ENCODE data around the gene SLCO4A1.

The SLCO4A1 gene

GRCh38 chr20:62704341-62704948 lies 62.1 kb downstream of the SLCO4A1 start:
- no peak for DNase-seq

- DNase-seq: no peak
Measured at GRCh38 chr20:62705627-62706026, 63.3 kb downstream of the SLCO4A1 start.

GRCh38 chr20:62706344-62706743 lies 64.0 kb downstream of the SLCO4A1 start:
- DNase-seq: no peak

- DNase-seq: no peak
Measured at GRCh38 chr20:62706857-62707256, 64.6 kb downstream of the SLCO4A1 start.

- no peak for DNase-seq
Measured at GRCh38 chr20:62707276-62707920, 65.1 kb downstream of the SLCO4A1 start.

- peak; percentile 36 to 42 for DNase-seq
Measured at GRCh38 chr20:62707921-62708521, 65.7 kb downstream of the SLCO4A1 start.

GRCh38 chr20:62708591-62709536 lies 66.6 kb downstream of the SLCO4A1 start, which contains the start of gene NTSR1:
Gene NTSR1, plus strand, starts transcription at chr20:62708836. Its CDS starts 372 bp downstream, at chr20:62709208.
- DNase-seq: no peak

GRCh38 chr20:62709537-62709905 lies 67.2 kb downstream of the SLCO4A1 start:
- no peak for DNase-seq

- DNase-seq: no peak
Measured at GRCh38 chr20:62710221-62710885, 68.0 kb downstream of the SLCO4A1 start.

GRCh38 chr20:62710886-62711702 lies 68.8 kb downstream of the SLCO4A1 start:
- peak; percentile 30 to 35 for DNase-seq

- DNase-seq: no peak
Measured at GRCh38 chr20:62711703-62712101, 69.4 kb downstream of the SLCO4A1 start.

GRCh38 chr20:62712606-62713005 lies 70.3 kb downstream of the SLCO4A1 start:
- DNase-seq: no peak

- DNase-seq: no peak
Measured at GRCh38 chr20:62714006-62714405, 71.7 kb downstream of the SLCO4A1 start.

- DNase-seq: no peak
Measured at GRCh38 chr20:62714799-62715198, 72.5 kb downstream of the SLCO4A1 start.

- DNase-seq: no peak
Measured at GRCh38 chr20:62715201-62715600, 72.9 kb downstream of the SLCO4A1 start.

- DNase-seq: peak; percentile 26 to 33
Measured at GRCh38 chr20:62716198-62716940, 74.1 kb downstream of the SLCO4A1 start.

GRCh38 chr20:62716941-62717310 lies 74.6 kb downstream of the SLCO4A1 start:
- DNase-seq: no peak

GRCh38 chr20:62717933-62718332 lies 75.6 kb downstream of the SLCO4A1 start:
- DNase-seq: no peak

- no peak for DNase-seq
Measured at GRCh38 chr20:62718546-62718945, 76.2 kb downstream of the SLCO4A1 start.

GRCh38 chr20:62719250-62719935 lies 77.1 kb downstream of the SLCO4A1 start:
- DNase-seq: no peak

Data from stimulated activated CD4-positive, alpha-beta T cell treated with anti-CD3 and anti-CD28 coated beads, Interleukin-2, amount 100 ng/mL, for 24 hours (primary cell).